HG02840 (cell line): Measurements from ENCODE around the gene TMEM9.

Experiments
- ATAC-seq: cut with Tn5 transposase; IDR thresholded peaks from one replicate; pipeline ENCODE4 v1.9.1; 2021; ENCODE audit warnings: mild to moderate bottlenecking, moderate library complexity, moderate number of reproducible peaks; ENCODE audit not compliant: unreplicated experiment, low FRiP score

Gene TMEM9

GRCh38 chr1:201147396-201148015, 6.8 kb downstream of the TMEM9 start:
- no peak for ATAC-seq

- ATAC-seq = no peak
Observed at GRCh38 chr1:201146626-201147390, 7.5 kb downstream of the TMEM9 start.

DNA sequence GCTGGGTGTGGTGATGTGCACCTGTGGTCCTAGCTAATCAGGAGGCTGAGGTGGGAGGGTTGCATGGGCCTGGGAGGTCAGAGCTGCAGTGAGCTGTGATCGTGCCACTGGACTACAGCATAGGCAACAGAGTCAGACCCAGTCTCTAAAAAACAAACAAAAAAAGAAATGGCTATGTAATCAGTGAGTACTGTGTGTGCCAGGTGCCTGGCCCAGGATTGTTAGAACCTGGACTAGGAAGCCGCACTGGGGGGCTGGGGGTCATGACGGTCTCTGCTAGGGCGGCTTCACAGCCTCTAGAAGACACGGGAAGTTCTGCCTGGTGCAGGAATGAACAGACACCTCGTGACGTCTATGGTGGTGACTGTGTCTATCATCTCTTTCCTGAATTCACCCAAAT, 8.5 kb downstream of the TMEM9 start:
- ATAC-seq = no peak

DNA sequence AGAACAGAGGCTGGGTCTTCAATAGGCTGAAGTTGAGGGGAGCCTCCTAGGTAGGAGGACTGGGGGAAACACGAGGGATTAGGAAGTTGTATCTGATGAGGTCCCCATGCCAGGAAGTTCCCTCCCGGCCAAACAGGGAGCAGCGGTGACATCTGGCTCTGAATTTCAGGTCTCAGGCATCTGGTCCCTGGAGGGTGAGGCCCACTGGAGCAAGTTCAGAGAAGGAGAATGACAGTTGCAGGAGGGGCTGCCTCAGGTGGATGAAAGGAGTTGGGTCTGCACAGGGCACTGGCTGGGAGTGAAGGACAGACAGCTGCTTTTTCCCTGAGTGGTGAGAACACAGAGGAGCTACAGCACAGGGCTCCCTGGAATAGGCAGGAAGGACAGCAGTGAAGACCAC, 9.1 kb downstream of the TMEM9 start:
- no peak for ATAC-seq

- ATAC-seq = no peak
Observed at GRCh38 chr1:201144701-201145100, 9.6 kb downstream of the TMEM9 start.

DNA sequence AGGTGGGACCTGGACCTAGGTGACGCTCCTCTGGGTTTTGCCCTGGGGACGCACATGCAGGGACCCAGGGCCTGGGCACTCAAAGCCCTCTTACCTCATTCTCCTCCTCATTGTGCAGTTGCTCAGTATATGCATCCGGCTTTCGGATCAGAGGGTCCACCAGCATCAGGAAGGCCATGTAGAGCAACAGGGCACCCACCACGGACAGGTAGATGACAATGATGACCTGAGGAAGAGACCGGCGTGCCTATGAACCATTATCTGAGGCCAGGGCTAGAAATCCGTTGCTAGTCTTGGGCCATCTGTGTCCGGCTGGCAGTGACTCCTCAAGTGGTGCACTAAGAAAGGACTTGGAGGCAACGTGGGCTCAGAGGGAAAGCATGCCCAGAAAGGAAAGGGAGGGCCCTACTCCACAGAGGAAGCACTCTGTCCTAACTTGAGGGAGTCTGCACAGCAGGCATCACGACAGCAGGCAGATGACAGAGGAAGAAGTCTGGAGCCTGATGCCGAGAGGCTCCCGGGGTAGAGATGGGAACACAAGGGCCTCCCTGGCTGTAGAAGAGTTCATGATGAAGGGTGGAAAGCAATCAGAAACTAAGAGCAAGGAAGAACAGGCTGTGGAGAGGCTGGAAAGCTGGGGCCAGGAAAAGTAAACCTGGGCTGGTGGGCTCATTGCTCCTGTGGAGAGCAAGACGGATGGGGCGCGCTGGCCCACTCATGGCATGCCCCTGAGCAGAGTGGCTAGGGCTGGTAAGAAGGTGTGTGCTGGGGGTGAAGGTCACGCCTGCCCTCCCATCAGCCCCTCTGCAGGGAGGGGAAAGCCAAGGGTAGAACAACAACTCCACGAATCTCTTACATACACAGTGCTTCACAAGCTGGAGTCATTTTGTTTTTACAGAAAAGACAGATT, 10.3 kb downstream of the TMEM9 start:
- no peak for ATAC-seq

DNA sequence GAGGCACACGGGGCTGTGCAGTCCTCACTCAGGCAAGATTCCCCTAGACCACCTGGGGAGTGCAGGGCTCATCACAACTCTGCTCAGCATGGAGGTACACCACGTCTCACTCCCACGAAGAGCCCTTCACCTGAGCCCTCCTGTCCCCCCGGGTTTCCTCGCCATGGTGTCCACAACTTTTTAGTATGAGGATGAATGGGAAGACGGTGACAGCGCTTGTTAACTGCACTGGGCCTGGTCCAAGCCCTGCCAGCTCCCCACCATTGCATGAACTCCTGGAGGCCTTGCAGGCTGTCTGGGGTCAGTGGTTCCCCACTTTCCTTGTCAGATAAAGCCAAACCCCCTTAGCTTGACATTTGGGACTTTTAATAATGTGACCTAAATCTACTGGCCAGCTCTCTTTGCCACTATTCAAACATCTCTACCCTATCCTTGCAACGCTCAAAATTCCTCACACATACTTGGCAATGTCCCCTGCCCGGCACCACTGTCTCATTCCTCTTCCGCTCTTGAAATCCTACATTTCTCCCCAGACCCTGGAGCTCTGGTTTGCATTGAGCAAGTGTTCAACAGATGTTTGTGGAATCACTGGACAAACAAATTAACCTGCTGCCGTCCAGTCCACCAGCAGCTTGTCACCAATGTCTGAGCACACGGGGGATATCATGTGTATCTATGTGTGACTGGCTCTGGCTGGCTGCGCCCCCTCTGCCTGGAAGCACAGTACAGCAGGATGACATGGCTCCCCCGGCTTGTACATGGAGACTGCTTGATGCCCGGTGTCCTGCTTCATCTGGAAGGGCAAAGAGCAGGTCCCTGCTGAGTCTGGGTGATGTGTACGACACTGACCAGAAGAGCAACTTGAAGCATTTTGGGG, 11.2 kb downstream of the TMEM9 start:
- ATAC-seq = no peak

GRCh38 chr1:201142011-201142848, 12.0 kb downstream of the TMEM9 start:
- no peak for ATAC-seq

- no peak for ATAC-seq
Observed at GRCh38 chr1:201141418-201141817, 12.9 kb downstream of the TMEM9 start.

- ATAC-seq = no peak
Observed at GRCh38 chr1:201140941-201141260, 13.4 kb downstream of the TMEM9 start.

DNA sequence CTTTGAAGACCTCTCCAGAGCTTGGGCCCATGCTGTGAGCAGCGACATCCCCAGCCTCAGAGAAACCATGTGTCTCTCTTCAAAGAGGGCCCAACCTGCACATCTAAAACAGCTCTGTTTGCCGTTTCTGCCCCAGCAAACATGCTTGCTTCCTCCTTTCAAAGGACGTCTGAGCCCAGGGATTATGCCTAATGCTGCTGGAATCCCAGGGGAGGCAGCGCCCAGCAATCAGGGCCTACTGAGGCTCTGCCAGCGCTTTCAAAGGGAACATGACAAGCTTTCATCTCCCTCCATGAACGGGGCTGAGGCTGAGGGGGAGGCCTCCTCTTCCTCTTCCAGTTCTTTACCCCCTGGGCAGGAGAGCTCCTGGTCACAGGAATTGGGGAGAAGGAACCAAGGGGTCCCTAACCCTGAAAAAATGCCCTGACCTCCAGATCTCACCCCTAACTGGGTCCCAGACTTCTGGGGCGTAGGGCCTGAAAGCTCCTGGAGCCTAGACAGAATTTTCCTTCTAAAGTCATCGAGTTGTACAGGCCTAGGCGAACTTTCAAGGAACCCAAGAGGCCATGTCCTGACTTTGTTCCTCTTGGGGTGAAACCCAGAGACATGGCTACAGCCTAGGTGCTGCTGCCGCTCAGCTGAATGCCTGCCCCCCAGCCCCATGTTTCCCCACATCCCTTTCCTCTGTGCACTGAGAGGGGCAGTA, 13.9 kb downstream of the TMEM9 start:
- no peak for ATAC-seq

- ATAC-seq = no peak
Observed at GRCh38 chr1:201139756-201140155, 14.5 kb downstream of the TMEM9 start.

- ATAC-seq = no peak
Observed at GRCh38 chr1:201139306-201139705, 15.0 kb downstream of the TMEM9 start.

DNA sequence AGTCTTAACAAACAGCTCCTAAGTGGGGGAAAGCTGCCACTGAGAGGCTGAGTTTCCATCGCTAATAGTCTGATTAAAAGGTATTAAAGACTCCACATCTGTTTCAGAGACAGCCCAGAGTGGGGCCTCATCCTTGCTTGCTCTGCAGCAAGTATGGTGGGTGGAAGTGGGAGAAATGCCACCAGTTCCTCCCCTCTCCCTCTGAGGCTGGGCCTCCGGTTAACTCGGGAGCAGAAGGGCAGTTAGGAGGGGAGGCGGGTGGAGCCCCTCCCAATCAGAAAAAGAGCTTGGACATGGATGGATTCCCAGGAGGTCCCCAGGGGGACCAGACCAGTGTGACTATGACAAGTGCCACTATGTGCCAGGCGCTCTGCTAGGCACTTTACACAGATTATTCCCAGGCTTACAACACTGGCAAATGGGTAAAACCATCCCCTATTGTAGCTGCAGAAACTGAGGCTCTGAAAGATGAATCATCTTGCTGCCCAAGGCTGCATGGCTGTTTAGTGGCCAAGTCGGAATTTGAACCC, 15.9 kb downstream of the TMEM9 start:
- ATAC-seq = no peak

GRCh38 chr1:201137579-201138310, 16.5 kb downstream of the TMEM9 start:
- no peak for ATAC-seq

DNA sequence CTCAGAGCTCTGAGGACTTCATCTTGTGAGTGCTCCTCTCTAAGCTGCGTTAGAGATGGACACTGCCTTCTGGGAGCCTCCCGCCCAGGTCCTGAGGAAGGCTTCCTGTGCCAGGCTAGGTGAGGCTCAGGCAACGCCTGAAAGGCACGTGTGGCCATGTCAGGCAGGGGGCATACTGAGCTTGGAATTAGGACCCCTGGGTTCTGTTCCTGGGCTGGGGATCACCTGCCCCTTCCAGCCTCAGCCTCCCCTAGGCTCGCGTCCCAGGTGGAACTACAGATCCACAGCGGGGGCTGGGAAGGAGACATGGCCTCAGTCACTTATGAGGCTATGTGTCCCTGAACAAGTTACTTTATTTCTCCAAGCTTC, 17.3 kb downstream of the TMEM9 start:
- no peak for ATAC-seq

DNA sequence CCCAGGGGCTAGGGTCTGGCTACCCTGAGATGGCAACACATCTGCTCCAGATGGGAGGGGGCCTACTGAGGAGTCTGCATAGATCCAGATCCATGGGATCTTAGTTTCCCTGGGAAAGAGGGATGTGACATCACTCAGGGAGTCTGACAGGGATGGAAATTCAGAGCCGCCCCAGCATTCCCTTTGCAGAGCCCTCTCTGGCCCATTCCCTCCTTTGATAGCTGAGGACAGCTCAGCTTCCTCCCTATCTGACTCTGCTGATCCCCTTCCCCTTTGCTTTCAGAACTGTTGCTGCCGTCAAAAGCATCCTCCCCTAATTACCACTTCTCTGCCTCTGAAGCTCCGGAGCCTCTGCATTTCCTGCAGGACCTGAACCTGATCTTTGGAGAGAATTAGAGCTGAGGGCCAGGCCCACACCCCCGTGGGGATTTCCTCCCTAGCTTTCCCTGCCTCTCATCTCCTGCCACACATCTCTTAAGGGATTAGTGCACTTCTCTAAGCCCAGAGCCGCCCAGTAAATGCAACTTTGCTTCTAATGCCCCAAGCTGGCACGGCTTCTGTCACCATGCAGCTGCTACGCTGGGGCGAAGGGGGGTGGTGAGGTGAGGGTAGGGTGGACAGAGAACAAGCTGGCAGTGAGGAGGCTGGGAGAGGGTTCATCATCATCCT, 17.8 kb downstream of the TMEM9 start:
- ATAC-seq = no peak

DNA sequence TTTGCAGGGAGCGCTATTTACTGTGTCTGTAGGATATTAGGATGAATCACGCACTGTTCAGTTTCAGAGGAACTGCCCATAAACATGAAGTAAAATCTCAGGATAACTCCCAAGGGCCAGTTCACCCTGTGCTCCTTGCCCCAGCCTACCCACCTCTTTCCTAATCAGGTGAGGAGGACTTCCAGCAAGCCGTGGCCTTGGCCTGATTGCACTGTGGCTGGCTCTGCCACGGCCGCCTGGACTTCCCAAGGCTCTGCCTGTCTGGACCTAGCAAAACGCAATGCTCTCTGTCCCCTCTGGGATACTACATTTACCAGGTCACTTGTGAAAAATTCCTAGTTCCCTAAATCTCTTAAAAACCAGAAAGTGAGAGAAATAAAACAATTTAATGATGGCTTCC, 19.9 kb downstream of the TMEM9 start:
- no peak for ATAC-seq
